ENCODE results near the gene MRRF. TPM values are rescaled to one million over a fixed set of nuclear protein-coding genes. Genes with fewer than 3 reads are reported as not detected.
A peak's percentile ranks its signal among the peaks of the same experiment; 100 is the strongest.

The MRRF gene
- total and polyA plus RNA-seq, 2 donors (not counting 1 experiment from before 2014, with no cell fraction given) = 36.8 to 37.3 TPM

DNA sequence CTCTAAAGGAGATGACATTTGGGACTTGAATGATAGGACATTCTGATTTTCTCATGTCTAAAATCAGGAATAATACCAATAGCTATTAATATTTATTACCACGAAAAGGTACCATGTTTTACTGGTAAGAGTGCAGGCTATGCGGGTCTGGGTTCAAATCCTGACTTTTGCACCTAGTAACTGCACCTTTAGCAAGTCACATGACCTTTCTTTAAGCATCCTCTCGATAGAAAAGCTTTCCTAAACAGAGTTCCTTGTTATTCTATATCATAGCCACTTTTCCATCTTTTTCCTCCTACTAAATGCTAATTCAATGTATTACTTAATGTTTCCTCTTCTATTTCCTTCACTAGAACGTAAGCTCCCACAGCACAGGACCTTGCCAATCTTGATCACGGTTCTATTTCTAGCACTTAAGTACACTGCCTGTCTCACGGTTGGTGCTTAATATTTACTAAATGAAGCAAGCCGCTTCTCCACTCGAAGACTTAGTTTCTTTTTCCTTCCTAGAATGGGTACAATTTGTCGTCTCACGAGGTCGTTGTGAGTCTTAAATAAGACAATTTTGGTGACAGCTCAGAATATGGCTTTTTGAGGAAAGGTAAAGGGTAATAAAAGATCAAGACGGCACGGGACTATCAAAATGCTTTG, 858 bp upstream of the MRRF start:
- H3K4me3 ChIP-seq (replicated peaks in 1 of 4; ENCODE audit: control extremely low read depth in 1 of 4, insufficient read depth in 1 of 4, low read depth in 3 of 4, low read length in 4 of 4) = peak overlapping the region; percentile 86 to 96 (median 88)
- H3K36me3 ChIP-seq (ENCODE audit: control insufficient read depth, insufficient read depth, low read length) = peaks cover 2% of the 10 kb centered on the region
- no peak for TF ChIP-seq EZH2 (IDR thresholded peaks at IDR 0.05; ENCODE audit: low read length, missing control alignments)
- TF ChIP-seq CTCF (conservative IDR thresholded peaks at IDR 0.05 in 1 of 2, IDR thresholded peaks at IDR 0.05 in 1 of 2; ENCODE audit: low read depth in 1 of 2, low read length in 2 of 2) = no peak
- H3K27ac ChIP-seq (ENCODE audit: insufficient read depth, low read length) = peak overlapping the region; percentile 85
- peak overlapping the region; percentile 23 for H2AFZ ChIP-seq (ENCODE audit: low read length)
- peak overlapping the region; percentile 91 for H3K9ac ChIP-seq (ENCODE audit: insufficient read depth, low read length)
- peak overlapping the region; percentile 96 for H3K4me2 ChIP-seq (ENCODE audit: extremely low read depth, insufficient read depth, low read length)
- no peaks in the 10 kb centered on the region for H4K20me1 ChIP-seq (ENCODE audit: control insufficient read depth, extremely low read depth, insufficient read depth, low read length)
- peaks cover 8% of the 10 kb centered on the region for H3K4me1 ChIP-seq (ENCODE audit: control insufficient read depth, extremely low read depth, insufficient read depth, low read length)
- H3K27me3 ChIP-seq (ENCODE audit: control insufficient read depth, insufficient read depth, low read length) = no peaks in the 10 kb centered on the region
- peaks cover 39% of the 10 kb centered on the region for H3K79me2 ChIP-seq (ENCODE audit: control insufficient read depth, insufficient read depth, low read length)
- no peaks in the 10 kb centered on the region for H3K9me3 ChIP-seq (ENCODE audit: control insufficient read depth, insufficient read depth, low read depth, low read length)
- DNase-seq (ENCODE audit: low read depth in 2 of 2) = peak; percentile 14 to 16

GRCh38 chr9:122265149-122265915, 650 bp downstream of the MRRF start:
- TF ChIP-seq EZH2 (IDR thresholded peaks at IDR 0.05; ENCODE audit: low read length, missing control alignments) (no peak), CTCF (conservative IDR thresholded peaks at IDR 0.05 in 1 of 2, IDR thresholded peaks at IDR 0.05 in 1 of 2; ENCODE audit: low read depth in 1 of 2, low read length in 2 of 2) (no peak)
- Histone ChIP-seq H3K4me3 (replicated peaks in 1 of 4; ENCODE audit: control extremely low read depth in 1 of 4, insufficient read depth in 1 of 4, low read depth in 3 of 4, low read length in 4 of 4) (peak overlapping the region; percentile 86 to 96 (median 88)), H3K36me3 (ENCODE audit: control insufficient read depth, insufficient read depth, low read length) (peaks cover 2% of the 10 kb centered on the region), H3K4me1 (ENCODE audit: control insufficient read depth, extremely low read depth, insufficient read depth, low read length) (peaks cover 8% of the 10 kb centered on the region), H3K27ac (ENCODE audit: insufficient read depth, low read length) (peak overlapping the region; percentile 85), H4K20me1 (ENCODE audit: control insufficient read depth, extremely low read depth, insufficient read depth, low read length) (no peaks in the 10 kb centered on the region), H3K79me2 (ENCODE audit: control insufficient read depth, insufficient read depth, low read length) (peaks cover 39% of the 10 kb centered on the region), H2AFZ (ENCODE audit: low read length) (peak overlapping the region; percentile 42), H3K9ac (ENCODE audit: insufficient read depth, low read length) (peak overlapping the region; percentile 91), H3K9me3 (ENCODE audit: control insufficient read depth, insufficient read depth, low read depth, low read length) (no peaks in the 10 kb centered on the region), H3K4me2 (ENCODE audit: extremely low read depth, insufficient read depth, low read length) (peak overlapping the region; percentile 96), H3K27me3 (ENCODE audit: control insufficient read depth, insufficient read depth, low read length) (no peaks in the 10 kb centered on the region)
- DNase-seq (ENCODE audit: low read depth in 2 of 2) = peak; percentile 9 to 33

DNA sequence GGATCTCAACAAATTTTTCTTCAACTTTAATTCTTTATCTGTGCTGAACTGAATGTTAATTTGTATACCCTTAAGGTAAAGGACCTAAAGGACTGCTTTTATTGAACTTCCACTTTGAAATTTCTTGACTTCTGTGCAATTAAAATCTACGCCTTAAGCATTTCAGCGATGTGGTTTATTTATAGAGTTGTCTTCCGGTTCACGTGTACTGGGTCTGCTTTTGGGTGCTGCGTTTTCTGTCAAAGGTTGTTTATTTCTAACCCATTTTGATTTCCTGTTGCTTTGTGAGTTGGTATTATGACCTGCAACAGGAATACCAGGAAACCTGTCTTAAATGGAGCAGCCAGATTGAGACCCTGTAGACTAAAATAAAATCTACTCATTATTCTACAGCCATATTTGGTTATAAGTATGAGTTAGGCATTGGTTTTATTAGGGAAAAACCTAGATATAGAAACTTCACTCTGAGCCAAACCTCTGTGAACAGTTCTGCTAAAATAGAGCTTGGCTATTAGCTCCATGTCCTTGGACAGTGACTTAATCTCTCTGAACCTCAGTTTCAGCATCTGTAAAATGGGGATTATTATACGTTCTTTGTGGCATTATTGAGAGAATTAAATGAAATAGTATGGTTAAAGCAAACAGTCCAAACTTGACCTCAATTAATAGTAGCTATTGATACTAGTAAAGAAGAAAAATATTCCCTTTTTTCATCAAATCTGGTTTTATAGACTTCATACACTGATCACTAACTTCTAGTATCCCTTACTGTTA, 3.5 kb downstream of the MRRF start:
- no peak for TF ChIP-seq CTCF (conservative IDR thresholded peaks at IDR 0.05 in 1 of 2, IDR thresholded peaks at IDR 0.05 in 1 of 2; ENCODE audit: low read depth in 1 of 2, low read length in 2 of 2)
- TF ChIP-seq EZH2 (IDR thresholded peaks at IDR 0.05; ENCODE audit: low read length, missing control alignments) = no peak
- Histone ChIP-seq H3K9me3 (ENCODE audit: control insufficient read depth, insufficient read depth, low read depth, low read length) (no peaks in the 10 kb centered on the region), H3K4me2 (ENCODE audit: extremely low read depth, insufficient read depth, low read length) (no peak overlapping the region), H3K9ac (ENCODE audit: insufficient read depth, low read length) (no peak overlapping the region), H3K79me2 (ENCODE audit: control insufficient read depth, insufficient read depth, low read length) (peaks cover 29% of the 10 kb centered on the region), H3K36me3 (ENCODE audit: control insufficient read depth, insufficient read depth, low read length) (no peaks in the 10 kb centered on the region), H3K4me3 (replicated peaks in 1 of 4; ENCODE audit: control extremely low read depth in 1 of 4, insufficient read depth in 1 of 4, low read depth in 3 of 4, low read length in 4 of 4) (no peak overlapping the region), H3K27ac (ENCODE audit: insufficient read depth, low read length) (no peak overlapping the region), H2AFZ (ENCODE audit: low read length) (no peak overlapping the region), H3K27me3 (ENCODE audit: control insufficient read depth, insufficient read depth, low read length) (no peaks in the 10 kb centered on the region), H4K20me1 (ENCODE audit: control insufficient read depth, extremely low read depth, insufficient read depth, low read length) (no peaks in the 10 kb centered on the region), H3K4me1 (ENCODE audit: control insufficient read depth, extremely low read depth, insufficient read depth, low read length) (peaks cover 6% of the 10 kb centered on the region)
- no peak for DNase-seq (ENCODE audit: low read depth in 2 of 2)

Measured in fibroblast of lung (primary cell).